Superior temporal gyrus (tissue), 1 donor: ENCODE results near the gene SMKR1.
"Not testable (repeated sequence)": the region's sequence is repeated elsewhere in the genome, so short reads cannot be mapped to it uniquely, and the experiment has no call there.

Source experiments
- DNase-seq: peaks from one replicate; pipeline ENCODE4 v3.0.0-alpha.2; 2016; ENCODE audit errors: extremely low spot score

The SMKR1 gene

DNA sequence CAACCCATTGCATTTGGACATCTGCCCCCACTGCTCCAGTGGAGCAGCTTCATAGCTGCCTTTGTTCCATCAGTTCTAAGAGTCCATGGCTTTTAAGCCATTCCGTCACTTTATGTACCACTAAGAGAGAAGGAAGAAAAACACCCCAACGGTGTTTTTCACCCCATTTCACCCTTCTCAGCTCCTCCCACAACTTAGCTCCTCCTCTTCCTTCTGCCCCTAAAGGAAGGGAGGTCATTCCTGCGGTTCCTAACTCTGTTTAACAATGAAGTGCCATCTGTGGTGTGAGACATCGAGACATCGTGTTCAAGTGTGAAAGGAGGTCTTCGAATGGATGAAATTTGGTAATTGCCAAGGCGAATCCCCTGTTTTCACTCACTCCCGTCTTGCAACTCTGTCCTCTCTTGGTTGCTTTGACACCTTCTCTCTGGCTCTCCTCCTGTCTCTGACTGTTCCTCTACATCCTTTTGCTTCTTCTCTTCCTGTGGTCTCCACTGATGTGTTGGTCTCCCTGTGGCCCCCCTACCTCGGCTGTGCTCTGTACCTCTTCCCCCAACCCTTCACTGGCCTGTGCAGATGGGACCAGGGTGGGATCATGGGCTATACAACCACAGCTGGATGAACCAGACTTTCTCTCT, 23.0 kb downstream of the SMKR1 start:
- DNase-seq, result no peak

GRCh38 chr7:129529643-129530042, 27.3 kb downstream of the SMKR1 start:
- no peak for DNase-seq

- no peak for DNase-seq
These were observed 28.6 kb downstream of the SMKR1 start for GRCh38 chr7:129530795-129531391.

DNA sequence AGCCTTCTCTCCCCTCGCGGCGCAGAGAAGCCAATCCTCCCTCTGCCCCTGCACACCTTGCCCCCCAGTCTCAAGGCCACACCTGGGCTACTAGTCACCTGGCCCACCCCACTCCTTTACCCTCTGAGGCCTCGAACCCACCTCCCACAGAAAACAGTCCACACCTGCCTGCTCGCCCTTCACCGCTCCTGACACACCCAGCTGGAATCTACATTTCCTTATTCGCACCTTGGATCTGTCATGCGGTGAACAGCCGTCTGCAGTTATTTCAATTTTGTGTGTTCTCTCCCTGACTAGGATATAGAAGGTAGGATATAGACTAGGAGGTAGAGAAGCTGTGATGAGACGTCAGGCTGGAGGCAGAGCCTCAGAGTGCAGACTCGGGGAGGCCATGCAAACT, 29.4 kb downstream of the SMKR1 start:
- DNase-seq, result no peak

GRCh38 chr7:129532375-129532774, 30.0 kb downstream of the SMKR1 start:
- DNase-seq, result no peak

DNA sequence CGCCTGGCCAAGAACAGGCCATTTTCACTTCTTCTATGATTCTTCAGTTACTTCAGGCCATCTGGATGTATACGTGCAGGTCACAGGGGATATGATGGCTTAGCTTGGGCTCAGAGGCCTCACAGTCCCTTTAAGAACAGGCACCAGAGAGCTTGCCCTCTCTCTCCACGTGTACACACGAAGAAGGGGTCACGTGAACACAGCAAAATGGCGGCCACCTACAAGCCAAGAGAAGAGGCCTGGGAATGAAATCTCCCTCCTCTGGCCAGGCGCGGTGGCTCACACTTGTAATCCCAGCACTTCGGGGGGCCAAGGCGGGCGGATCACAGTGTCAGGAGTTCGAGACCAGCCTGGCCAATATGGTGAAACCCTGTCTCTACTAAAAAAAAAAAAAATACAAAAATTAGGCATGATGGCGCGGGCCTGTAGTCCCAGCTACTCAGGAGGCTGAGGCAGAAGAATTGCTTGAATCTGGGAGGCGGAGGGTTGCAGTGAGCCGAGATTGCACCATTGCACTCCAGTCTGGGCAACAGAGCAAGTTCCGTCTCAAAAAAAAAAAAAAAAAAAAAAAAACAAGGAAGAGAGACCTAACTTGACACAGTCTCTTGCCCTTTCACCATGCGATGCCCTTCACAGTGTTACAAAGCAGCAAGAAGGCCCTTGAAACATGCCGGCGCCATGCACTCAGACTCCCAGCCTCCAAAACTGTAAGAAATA, 32.4 kb downstream of the SMKR1 start:
- DNase-seq, result not testable (repeated sequence)

DNA sequence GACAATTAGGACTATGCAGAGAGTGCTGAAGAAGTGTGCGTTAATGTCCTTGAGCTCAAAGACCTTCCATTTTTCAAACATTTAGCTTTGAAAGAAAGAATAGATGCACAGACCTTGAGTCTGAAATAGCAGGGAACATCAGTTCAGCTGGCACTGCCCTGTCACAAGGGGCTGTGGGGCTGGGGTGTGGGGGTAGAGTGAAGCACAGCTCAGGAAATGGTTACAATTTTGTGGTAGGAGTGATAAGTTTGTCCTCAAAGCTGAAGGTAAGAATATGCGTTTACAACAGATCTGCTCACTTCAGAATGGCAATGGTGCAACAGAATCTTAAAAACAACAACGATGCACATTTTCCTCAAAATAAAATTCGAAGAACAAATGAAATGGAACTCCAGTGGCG, 33.6 kb downstream of the SMKR1 start:
- DNase-seq, result no peak

DNA sequence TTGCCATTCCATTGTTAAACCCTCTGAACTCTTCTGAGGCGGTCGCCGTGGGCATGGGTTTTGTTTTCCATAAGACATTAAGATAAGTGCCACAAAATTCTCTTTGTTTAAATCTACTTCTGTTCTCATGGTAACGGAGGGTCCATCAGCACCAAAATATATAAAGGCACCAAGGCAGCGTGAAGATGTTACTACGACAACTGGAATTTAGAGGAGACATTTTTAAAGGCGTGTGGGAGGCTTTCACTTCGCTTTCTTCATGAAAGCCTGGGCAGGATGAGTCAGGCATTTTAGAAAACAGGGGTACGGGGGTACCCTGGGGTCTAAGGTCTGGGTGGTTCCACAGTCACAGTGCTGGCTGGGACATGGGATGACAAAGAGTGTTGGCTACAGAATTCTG, 34.0 kb downstream of the SMKR1 start:
- DNase-seq, result no peak

DNA sequence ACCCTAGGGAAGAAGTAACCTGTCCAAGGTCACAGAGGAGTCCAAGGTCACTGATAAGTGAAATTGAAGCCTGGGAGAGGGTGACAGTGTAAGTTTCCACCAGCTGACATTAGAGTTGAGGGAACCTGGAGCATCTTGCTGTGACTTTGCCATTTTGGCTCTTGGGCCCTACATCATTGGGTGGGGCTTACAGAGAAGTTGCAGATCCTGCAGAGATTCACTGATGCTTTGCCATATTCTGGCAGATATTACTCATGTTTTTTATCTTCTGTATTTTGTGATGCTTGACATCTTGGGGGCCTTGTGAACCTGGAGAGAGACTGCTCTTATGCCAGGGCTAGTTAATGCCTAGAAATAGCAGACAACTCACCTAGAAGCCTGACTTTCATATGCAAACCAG, 36.5 kb downstream of the SMKR1 start:
- DNase-seq, result no peak

GRCh38 chr7:129540340-129540739, 38.0 kb downstream of the SMKR1 start:
- no peak for DNase-seq

- no peak for DNase-seq
These were observed 42.4 kb downstream of the SMKR1 start for GRCh38 chr7:129544700-129545099.

- DNase-seq, result no peak
These were observed 48.5 kb downstream of the SMKR1 start for GRCh38 chr7:129550693-129551360.

DNA sequence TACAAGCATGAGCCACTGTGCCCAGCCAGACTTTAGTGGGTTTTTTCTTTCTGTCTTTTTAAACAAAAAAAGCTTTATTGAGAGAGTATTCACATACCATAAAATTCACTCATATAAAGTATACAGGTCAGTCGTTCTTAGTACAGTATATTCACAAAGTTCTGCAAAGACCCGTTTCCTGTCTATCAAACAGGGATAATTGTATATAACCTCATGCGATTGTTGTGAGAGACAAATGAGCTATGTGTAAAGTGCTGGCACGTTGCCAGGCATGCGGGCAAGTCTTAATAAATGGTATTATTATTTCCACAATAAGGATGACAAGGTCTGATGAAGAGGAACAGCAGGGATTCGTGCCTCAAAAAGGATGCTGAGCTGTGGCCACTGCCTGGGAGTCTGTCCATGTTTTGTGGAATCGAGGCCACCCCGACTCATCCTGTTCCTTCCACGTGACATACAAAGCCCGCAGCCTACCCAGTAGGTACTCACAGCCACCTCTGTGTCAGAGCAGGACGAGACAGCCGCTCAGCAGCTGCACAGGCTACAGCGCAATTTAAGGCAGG, 51.6 kb downstream of the SMKR1 start:
- DNase-seq, result peak; percentile 15

GRCh38 chr7:129556607-129557133, 54.3 kb downstream of the SMKR1 start:
- DNase-seq, result no peak

- DNase-seq, result no peak
These were observed 55.6 kb downstream of the SMKR1 start for GRCh38 chr7:129557686-129558481.

DNA sequence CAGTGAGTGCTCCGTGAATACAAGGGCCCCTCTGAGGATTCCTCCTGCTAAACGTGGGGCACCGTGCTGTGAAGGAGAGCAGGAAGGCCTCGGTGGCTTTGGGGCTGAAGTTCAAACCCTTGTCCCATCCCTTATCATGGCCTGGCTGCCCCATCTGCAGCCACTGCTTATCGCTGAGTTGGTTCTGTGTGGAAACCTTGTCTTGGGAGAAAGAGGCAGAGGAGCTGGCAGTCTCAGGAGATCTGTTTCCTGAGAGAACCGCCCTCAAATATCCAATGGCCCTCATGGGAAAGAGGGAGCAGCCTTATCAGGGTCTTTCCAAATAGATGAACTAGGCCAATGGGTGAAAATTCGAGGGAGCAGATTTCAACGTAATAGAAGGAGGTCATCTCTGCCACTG, 57.2 kb downstream of the SMKR1 start:
- no peak for DNase-seq

DNA sequence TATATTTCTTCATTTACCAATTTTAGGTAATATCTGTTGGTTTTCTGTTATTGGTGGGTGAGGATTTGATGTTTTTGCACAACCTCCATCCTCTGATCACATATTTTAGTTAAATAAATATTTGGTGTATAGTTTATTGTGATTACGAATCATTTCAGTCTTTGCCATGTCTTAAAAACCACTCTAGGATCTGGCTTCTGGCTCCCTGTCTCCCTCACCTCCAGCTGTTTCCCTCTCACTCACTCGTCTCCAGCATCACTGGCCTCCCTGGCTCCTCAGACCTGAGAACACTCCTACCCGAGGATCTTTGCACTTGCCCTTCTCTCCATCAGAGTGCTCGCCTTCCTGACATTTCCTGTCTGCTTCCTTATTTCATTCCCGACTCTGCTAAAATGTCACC, 58.5 kb downstream of the SMKR1 start:
- no peak for DNase-seq

DNA sequence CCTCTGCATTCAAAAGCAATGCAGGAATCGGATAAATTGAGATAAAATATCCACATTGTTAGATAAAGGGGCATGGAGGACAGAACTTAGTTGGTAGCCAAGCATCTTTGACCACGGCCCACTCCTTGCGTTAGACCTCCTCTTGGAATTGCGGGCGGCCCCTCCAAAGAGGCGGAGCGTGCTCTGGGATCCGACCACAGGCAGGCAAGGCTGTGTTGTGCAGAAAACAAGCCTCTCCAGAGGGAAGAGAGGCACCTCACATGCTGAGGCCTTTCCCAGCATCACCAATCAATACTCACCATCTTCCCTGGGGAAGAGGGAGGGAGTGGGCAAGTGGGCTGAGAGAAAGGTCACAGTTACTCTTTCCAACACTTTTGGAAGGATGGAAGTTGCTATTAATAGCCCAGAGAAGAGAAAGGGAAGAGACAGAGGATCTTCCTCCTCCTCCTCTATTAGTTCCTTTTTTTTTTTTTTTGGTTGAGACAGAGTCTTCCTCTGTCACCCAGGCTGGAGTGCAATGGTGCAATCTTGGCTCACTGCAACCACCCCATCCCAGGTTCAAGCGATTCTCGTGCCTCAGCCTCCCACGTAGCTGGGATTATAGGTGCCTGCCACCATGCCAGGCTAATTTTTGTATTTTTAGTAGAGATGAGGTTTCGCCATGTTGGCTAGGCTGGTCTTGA, 59.5 kb downstream of the SMKR1 start:
- DNase-seq, result no peak
